CD4-positive, alpha-beta T cell (primary cell): Measurements from ENCODE around the gene MTMR8. TPM values are rescaled to one million over a fixed set of nuclear protein-coding genes. Genes with fewer than 3 reads are reported as not detected.

Experiments used
- ATAC-seq: fragments of 200-7000 bp; cut with Tn5 transposase; one replicate; pipeline ENCODE4 v1.10.0; 2022; ENCODE audit warnings: mild to moderate bottlenecking; ENCODE audit not compliant: poor library complexity
- CTCF ChIA-PET: fragments of 350-600 bp; sonication (Branson Sonifier 250); formaldehyde crosslinking; loops from one replicate; lab custom pipeline; 2021; ENCODE audit warnings: antibody characterized with exemption, inconsistent platforms; lab: Charles Lee
- POLR2A ChIA-PET: fragments of 350-600 bp; sonication (Branson Sonifier 250); formaldehyde crosslinking; loops from one replicate; lab custom pipeline; 2021; ENCODE audit warnings: antibody characterized with exemption, inconsistent platforms; lab: Charles Lee
- DNase-seq, 14 experiments: peaks; one replicate each; pipeline ENCODE4 v3.0.0-alpha.2; 2013 to 2020; ENCODE audit warnings: mixed read lengths in 2 of 14
- H3K27ac ChIP-seq, 2 donors: one replicate each; pipeline versions ENCODE4 v1.5.1 to v1.7.0; 2013; ENCODE audit warnings: low read length in 2 of 2, low read depth in 1 of 2, mild to moderate bottlenecking in 1 of 2
- H3K27me3 ChIP-seq, 2 experiments: 1 replicate in 1 of 2; 2 replicates in 1 of 2; pipeline versions ENCODE4 v1.6.1 to v1.7.0; 2013; ENCODE audit warnings: low read length in 2 of 2, control low read depth in 1 of 2, mild to moderate bottlenecking in 1 of 2, moderate library complexity in 1 of 2; ENCODE audit not compliant: insufficient read depth in 2 of 2, control insufficient read depth in 1 of 2
- H3K36me3 ChIP-seq: one replicate; pipeline ENCODE4 v1.6.1; 2013; ENCODE audit warnings: low read length, control low read depth; ENCODE audit not compliant: insufficient read depth
- H3K4me1 ChIP-seq: one replicate; pipeline ENCODE4 v1.6.1; 2013; ENCODE audit warnings: low read length, control low read depth; ENCODE audit not compliant: insufficient read depth
- H3K4me3 ChIP-seq: one replicate; pipeline ENCODE4 v1.5.1; 2013; ENCODE audit warnings: mild to moderate bottlenecking, low read length, moderate library complexity
- H3K9me3 ChIP-seq, 2 experiments: 1 replicate in 1 of 2; 2 replicates in 1 of 2; pipeline versions ENCODE4 v1.6.1 to v1.7.0; 2013; ENCODE audit warnings: low read length in 2 of 2, mild to moderate bottlenecking in 2 of 2, control low read depth in 1 of 2, moderate library complexity in 1 of 2; ENCODE audit not compliant: control insufficient read depth in 1 of 2, insufficient read depth in 1 of 2
- H3K27ac Mint-ChIP-seq: one replicate; pipeline ENCODE4 v1.8.0; 2020; ENCODE audit warnings: mixed read lengths
- H3K27me3 Mint-ChIP-seq: one replicate; pipeline ENCODE4 v1.8.0; 2021; ENCODE audit warnings: mixed read lengths
- H3K36me3 Mint-ChIP-seq: one replicate; pipeline ENCODE4 v1.8.0; 2021; ENCODE audit warnings: low read depth, mixed read lengths
- H3K4me1 Mint-ChIP-seq: one replicate; pipeline ENCODE4 v1.8.0; 2021; ENCODE audit warnings: low read depth, mixed read lengths
- H3K4me3 Mint-ChIP-seq: one replicate; pipeline ENCODE4 v1.8.0; 2020; ENCODE audit warnings: mild to moderate bottlenecking, mixed read lengths
- H3K9me3 Mint-ChIP-seq: one replicate; pipeline ENCODE4 v1.8.0; 2020; ENCODE audit warnings: mixed read lengths
- intact Hi-C, 2 experiments: fragments of 100-400 bp; cut with DNase I in 1 of 2; cut with micrococcal nuclease in 1 of 2; formaldehyde crosslinking; loops; one replicate each; pipeline versions ENCODE4 v1.15.1 to v1.9.0; 2023 to 2025; cut with DNase I, micrococcal nuclease
- total RNA-seq, 174 experiments: library from RNA in 2 of 174; stranded (reverse) in 2 of 174; gene quantifications; one replicate each; pipeline ENCODE4 v1.2.3 and lab custom pipeline; 2021 to 2026
- TF ChIP-seq, protein P1 (sequence below): fragments of 200-600 bp; IDR thresholded peaks from one replicate; pipeline ENCODE4 v1.8.0; 2022; ENCODE audit warnings: antibody characterized with exemption, mild to moderate bottlenecking

MTMR8 gene
- total RNA-seq, 2 experiments from 2014 or later: 2.3 to 3.1 TPM

GRCh38 chrX:64321507-64321906 is 73.7 kb downstream of the MTMR8 start:
- ATAC-seq (no peak), DNase-seq (no peak)
- TF ChIP-seq, protein P1, sequence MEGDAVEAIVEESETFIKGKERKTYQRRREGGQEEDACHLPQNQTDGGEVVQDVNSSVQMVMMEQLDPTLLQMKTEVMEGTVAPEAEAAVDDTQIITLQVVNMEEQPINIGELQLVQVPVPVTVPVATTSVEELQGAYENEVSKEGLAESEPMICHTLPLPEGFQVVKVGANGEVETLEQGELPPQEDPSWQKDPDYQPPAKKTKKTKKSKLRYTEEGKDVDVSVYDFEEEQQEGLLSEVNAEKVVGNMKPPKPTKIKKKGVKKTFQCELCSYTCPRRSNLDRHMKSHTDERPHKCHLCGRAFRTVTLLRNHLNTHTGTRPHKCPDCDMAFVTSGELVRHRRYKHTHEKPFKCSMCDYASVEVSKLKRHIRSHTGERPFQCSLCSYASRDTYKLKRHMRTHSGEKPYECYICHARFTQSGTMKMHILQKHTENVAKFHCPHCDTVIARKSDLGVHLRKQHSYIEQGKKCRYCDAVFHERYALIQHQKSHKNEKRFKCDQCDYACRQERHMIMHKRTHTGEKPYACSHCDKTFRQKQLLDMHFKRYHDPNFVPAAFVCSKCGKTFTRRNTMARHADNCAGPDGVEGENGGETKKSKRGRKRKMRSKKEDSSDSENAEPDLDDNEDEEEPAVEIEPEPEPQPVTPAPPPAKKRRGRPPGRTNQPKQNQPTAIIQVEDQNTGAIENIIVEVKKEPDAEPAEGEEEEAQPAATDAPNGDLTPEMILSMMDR: no peak
- Mint-ChIP-seq H3K27me3 (no peaks in the 10 kb centered on the region), H3K4me3 (no peak overlapping the region), H3K9me3 (peaks cover 4% of the 10 kb centered on the region), H3K27ac (no peak overlapping the region), H3K4me1 (no peaks in the 10 kb centered on the region), H3K36me3 (peaks cover 87% of the 10 kb centered on the region)
- Histone ChIP-seq H3K4me3 (no peak overlapping the region), H3K36me3 (peaks cover 40% of the 10 kb centered on the region), H3K27me3 (no peaks in the 10 kb centered on the region), H3K27ac (no peak overlapping the region), H3K9me3 (peaks cover 5 to 6% of the 10 kb centered on the region in 2 experiments), H3K4me1 (no peaks in the 10 kb centered on the region)
- intact Hi-C loops: no loop called here
- POLR2A ChIA-PET: no interaction called here
- CTCF ChIA-PET: no interaction called here

GRCh38 chrX:64313624-64314023 is 81.6 kb downstream of the MTMR8 start:
- no peak overlapping the region for H3K4me3 ChIP-seq
- intact Hi-C loops: no loop called here
- Mint-ChIP-seq H3K4me1 (no peaks in the 10 kb centered on the region), H3K9me3 (no peaks in the 10 kb centered on the region), H3K27me3 (no peaks in the 10 kb centered on the region), H3K27ac (no peak overlapping the region), H3K36me3 (peaks cover 34% of the 10 kb centered on the region), H3K4me3 (no peak overlapping the region)
- H3K4me1 ChIP-seq: no peaks in the 10 kb centered on the region
- CTCF ChIA-PET: no interaction called here
- no peaks in the 10 kb centered on the region for H3K36me3 ChIP-seq
- ATAC-seq (no peak), DNase-seq (no peak)
- TF ChIP-seq, protein P1: no peak
- H3K27ac ChIP-seq: no peak overlapping the region
- POLR2A ChIA-PET: no interaction called here
- peaks cover 14 to 15% of the 10 kb centered on the region in 2 experiments for H3K9me3 ChIP-seq
- H3K27me3 ChIP-seq: no peaks in the 10 kb centered on the region

GRCh38 chrX:64306712-64307111 is 88.5 kb downstream of the MTMR8 start:
- POLR2A ChIA-PET: no interaction called here

More at GRCh38 chrX:64306712-64307111, 88.5 kb downstream of the MTMR8 start:
- Mint-ChIP-seq H3K27ac (no peak overlapping the region), H3K27me3 (no peaks in the 10 kb centered on the region), H3K4me3 (no peak overlapping the region), H3K4me1 (no peaks in the 10 kb centered on the region), H3K36me3 (peaks cover 32% of the 10 kb centered on the region), H3K9me3 (peaks cover 4% of the 10 kb centered on the region)
- Histone ChIP-seq H3K27me3 (no peaks in the 10 kb centered on the region), H3K4me3 (no peak overlapping the region), H3K4me1 (no peaks in the 10 kb centered on the region), H3K36me3 (no peaks in the 10 kb centered on the region), H3K9me3 (peaks cover 11 to 27% of the 10 kb centered on the region in 2 experiments), H3K27ac (no peak overlapping the region)
- ATAC-seq (no peak), DNase-seq (no peak)
- CTCF ChIA-PET: no interaction called here
- intact Hi-C loops: no loop called here
- TF ChIP-seq, protein P1: no peak
